Neural cell (in vitro differentiated cells): Measurements from ENCODE around the gene PFKFB1. TPM values are rescaled to one million over a fixed set of nuclear protein-coding genes. Genes with fewer than 3 reads are reported as not detected.

Experiments used
- H2AFZ ChIP-seq: fragments of 200-600, 300-800 bp; sonication (generic), shearing (Covaris generic); 2 replicates; pipeline ENCODE4 v1.6.0; 2014; ENCODE audit warnings: low read depth, mild to moderate bottlenecking, antibody characterized with exemption, low read length, moderate library complexity
- H3F3A ChIP-seq: fragments of 200-600 bp; shearing (Covaris generic); 2 replicates; pipeline ENCODE4 v1.6.1; 2016; ENCODE audit warnings: mild to moderate bottlenecking, moderate library complexity, mixed read lengths, antibody characterized with exemption, low read length; ENCODE audit not compliant: insufficient read depth, poor library complexity, severe bottlenecking
- H3K27ac ChIP-seq: fragments of 200-600, 300-800 bp; sonication (generic), shearing (Covaris generic); 2 replicates; pipeline ENCODE4 v1.5.1; 2014; ENCODE audit warnings: mild to moderate bottlenecking, low read length, moderate library complexity
- H3K27me3 ChIP-seq: fragments of 300-800, 200-600 bp; sonication (generic), shearing (Covaris generic); 2 replicates; pipeline ENCODE4 v1.6.0; 2014; ENCODE audit warnings: mild to moderate bottlenecking, low read depth, low read length, moderate library complexity; ENCODE audit not compliant: insufficient read depth
- H3K36me3 ChIP-seq: fragments of 300-800, 200-600 bp; sonication (generic), shearing (Covaris generic); 2 replicates; pipeline ENCODE4 v1.5.1; 2014; ENCODE audit warnings: mild to moderate bottlenecking, antibody characterized with exemption, low read length, moderate library complexity; ENCODE audit not compliant: insufficient read depth
- H3K4me2 ChIP-seq: fragments of 300-800, 200-600 bp; sonication (generic), shearing (Covaris generic); 2 replicates; pipeline ENCODE4 v1.6.0; 2014; ENCODE audit warnings: mild to moderate bottlenecking, low read length
- H3K4me3 ChIP-seq: fragments of 300-800, 200-600 bp; sonication (generic), shearing (Covaris generic); 2 replicates; pipeline ENCODE4 v1.5.1; 2014; ENCODE audit warnings: mild to moderate bottlenecking, low read length, moderate library complexity
- H3K79me2 ChIP-seq: fragments of 200-600 bp; shearing (Covaris generic); replicated peaks from 2 replicates; pipeline ENCODE4 v1.6.0; 2014; ENCODE audit warnings: mild to moderate bottlenecking, low read length, moderate library complexity; ENCODE audit not compliant: insufficient read depth
- H3K9ac ChIP-seq: fragments of 300-800, 200-600 bp; sonication (generic), shearing (Covaris generic); 2 replicates; pipeline ENCODE4 v1.6.1; 2016; ENCODE audit warnings: mild to moderate bottlenecking, low read length, mixed read lengths
- H3K9me2 ChIP-seq: fragments of 200-600 bp; shearing (Covaris generic); 2 replicates; pipeline ENCODE4 v1.6.1; 2016; ENCODE audit warnings: mild to moderate bottlenecking, low read length, mixed read lengths; ENCODE audit not compliant: insufficient read depth
- H3K9me3 ChIP-seq: fragments of 200-600, 300-800 bp; sonication (generic), shearing (Covaris generic); 2 replicates; pipeline ENCODE4 v1.6.1; 2016; ENCODE audit warnings: mild to moderate bottlenecking, mixed run types, low read length, moderate library complexity, mixed read lengths
- H4K20me1 ChIP-seq: fragments of 200-600 bp; shearing (Covaris generic); 2 replicates; pipeline ENCODE4 v1.6.1; 2016; ENCODE audit warnings: mild to moderate bottlenecking, mixed run types; ENCODE audit not compliant: insufficient read depth
- CTCF ChIP-seq: fragments of 450-650 bp; IDR thresholded peaks from 2 replicates; pipeline ENCODE4 v1.5.1; 2014; ENCODE audit warnings: antibody characterized with exemption, mild to moderate bottlenecking, moderate library complexity; ENCODE audit not compliant: poor library complexity, severe bottlenecking
- EP300 ChIP-seq: fragments of 450-650 bp; conservative IDR thresholded peaks from 2 replicates; pipeline ENCODE4 v1.6.1; 2014; ENCODE audit warnings: antibody characterized with exemption, mild to moderate bottlenecking, moderate library complexity; ENCODE audit not compliant: poor library complexity, severe bottlenecking
- EZH2 ChIP-seq: fragments of 200-600, 300-800 bp; shearing (Covaris generic), sonication (generic); IDR thresholded peaks from 2 replicates; pipeline ENCODE4 v1.6.1; 2014; ENCODE audit warnings: antibody characterized with exemption, low read length, borderline replicate concordance, mild to moderate bottlenecking; ENCODE audit not compliant: insufficient read depth, poor library complexity, severe bottlenecking
- MXI1 ChIP-seq: fragments of 450-650 bp; conservative IDR thresholded peaks from 2 replicates; pipeline ENCODE4 v1.6.1; 2014; ENCODE audit warnings: antibody characterized with exemption, mild to moderate bottlenecking; ENCODE audit not compliant: poor library complexity, severe bottlenecking
- POLR2AphosphoS5 ChIP-seq: IDR thresholded peaks from 2 replicates; pipeline ENCODE4 v1.6.1; 2012
- RAD21 ChIP-seq: fragments of 450-650 bp; conservative IDR thresholded peaks from 2 replicates; pipeline ENCODE4 v1.6.1; 2014; ENCODE audit warnings: antibody characterized with exemption, mild to moderate bottlenecking, moderate library complexity
- REST ChIP-seq: IDR thresholded peaks from 2 replicates; pipeline ENCODE4 v1.6.1; 2012; ENCODE audit warnings: borderline replicate concordance
- SMC3 ChIP-seq: fragments of 450-650 bp; conservative IDR thresholded peaks from 2 replicates; pipeline ENCODE4 v1.6.1; 2014; ENCODE audit warnings: antibody characterized with exemption, mild to moderate bottlenecking, moderate library complexity; ENCODE audit not compliant: poor library complexity
- TAF1 ChIP-seq: IDR thresholded peaks from 2 replicates; pipeline ENCODE4 v1.6.1; 2012; ENCODE audit warnings: low read depth
- polyA minus RNA-seq: library from RNA; depleted of rRNA, polyadenylated mRNA; stranded (reverse); fragments of >200 nt; gene quantifications from 2 replicates; pipeline ENCODE4 v1.2.3, GENCODE V29; 2014
- polyA plus RNA-seq: library from polyadenylated mRNA; depleted of rRNA; stranded (reverse); fragments of >200 nt; gene quantifications from 2 replicates; pipeline ENCODE4 v1.2.3, GENCODE V29; 2014

PFKFB1 gene
- polyA plus RNA-seq (0.51 and 0.52 TPM in 2 replicates), polyA minus RNA-seq (0.46 and 0.97 TPM in 2 replicates)

DNA sequence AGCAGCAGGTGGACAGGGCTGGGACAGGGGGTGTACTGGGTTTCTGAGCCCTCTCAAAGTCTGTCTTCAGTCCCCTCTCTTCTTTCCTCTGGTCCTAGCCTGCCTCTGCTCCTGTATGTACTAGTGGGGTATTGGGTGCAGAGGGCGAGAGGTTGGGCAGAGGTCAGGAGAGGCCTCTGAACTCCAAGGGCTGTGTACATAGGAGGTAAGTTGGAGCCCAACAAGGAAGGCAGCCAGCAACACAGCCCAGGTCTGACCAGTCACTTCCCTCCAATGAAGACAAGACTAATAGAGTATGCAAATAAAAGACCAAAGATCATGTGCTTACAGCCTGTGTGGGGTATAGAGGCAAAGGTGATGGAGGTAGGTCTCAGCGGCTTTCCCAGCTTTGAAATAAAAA, at the start of gene PFKFB1:
Gene PFKFB1, minus strand, starts transcription at position 90 of the 400 bp plus-strand sequence. CDS start 181 bp downstream, outside the sequence.
- Histone ChIP-seq H4K20me1 (no peaks in the 10 kb centered on the region), H3F3A (no peaks in the 10 kb centered on the region), H3K27me3 (no peaks in the 10 kb centered on the region), H3K36me3 (no peaks in the 10 kb centered on the region), H3K9me3 (no peaks in the 10 kb centered on the region), H2AFZ (no peak within 1 kb of the TSS), H3K27ac (no peak within 1 kb of the TSS), H3K4me2 (no peak within 1 kb of the TSS), H3K9ac (no peak within 1 kb of the TSS), H3K79me2 (no peaks in the 10 kb centered on the region), H3K4me3 (no peak within 1 kb of the TSS), H3K9me2 (no peaks in the 10 kb centered on the region)
- TF ChIP-seq TAF1 (no peak), RAD21 (no peak), CTCF (no peak), EZH2 (no peak)

DNA sequence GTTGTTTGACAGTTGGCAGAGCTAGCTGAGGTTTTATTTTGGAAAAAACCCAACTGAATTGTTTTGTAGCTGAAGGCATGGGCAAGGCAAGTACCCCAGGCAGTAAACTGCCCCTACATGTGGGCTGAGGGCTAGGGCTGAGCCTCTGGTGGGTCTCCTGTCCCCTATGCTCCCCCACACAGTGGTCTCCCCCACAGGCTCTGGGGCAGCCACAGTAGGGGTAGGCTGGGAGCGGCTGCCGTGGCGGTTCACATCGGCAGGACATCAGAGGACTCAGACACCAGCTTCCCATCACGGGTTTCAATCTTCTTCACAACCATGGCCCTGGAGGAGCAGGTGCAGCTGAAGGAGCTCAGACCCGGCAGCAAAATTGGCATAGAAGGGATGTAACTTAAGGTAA, 47.5 kb upstream of the PFKFB1 start:
- Histone ChIP-seq H3K9ac (no peak overlapping the region), H3K4me2 (no peak overlapping the region), H3K27me3 (no peaks in the 10 kb centered on the region), H3K27ac (no peak overlapping the region), H3K36me3 (no peaks in the 10 kb centered on the region), H3K4me3 (no peak overlapping the region), H4K20me1 (no peaks in the 10 kb centered on the region), H3F3A (no peaks in the 10 kb centered on the region), H3K79me2 (no peaks in the 10 kb centered on the region), H2AFZ (no peak overlapping the region), H3K9me2 (no peaks in the 10 kb centered on the region), H3K9me3 (no peaks in the 10 kb centered on the region)
- TF ChIP-seq CTCF = no peak
- TF ChIP-seq EP300 = no peak
- TF ChIP-seq SMC3 = no peak
- no peak for TF ChIP-seq EZH2

- H3K79me2 ChIP-seq = no peaks in the 10 kb centered on the region
- no peaks in the 10 kb centered on the region for H4K20me1 ChIP-seq
- H3K27ac ChIP-seq = no peak overlapping the region
- no peaks in the 10 kb centered on the region for H3K36me3 ChIP-seq
- H3K27me3 ChIP-seq = no peaks in the 10 kb centered on the region
- no peaks in the 10 kb centered on the region for H3K9me2 ChIP-seq
- no peak overlapping the region for H3K4me3 ChIP-seq
- H3K9ac ChIP-seq = no peak overlapping the region
- H2AFZ ChIP-seq = no peak overlapping the region
- no peaks in the 10 kb centered on the region for H3F3A ChIP-seq
- TF ChIP-seq EP300 (no peak), TAF1 (no peak), SMC3 (no peak), EZH2 (no peak), MXI1 (no peak), CTCF (no peak), RAD21 (no peak), REST (no peak), POLR2AphosphoS5 (no peak)
- no peaks in the 10 kb centered on the region for H3K9me3 ChIP-seq
- no peak overlapping the region for H3K4me2 ChIP-seq
Observed at GRCh38 chrX:55039471-55039870, 45.5 kb upstream of the PFKFB1 start.
